GDM1 (cell line): Measurements from ENCODE around the gene DGCR8.
A peak's percentile ranks its signal among the peaks of the same experiment; 100 is the strongest.

ENCODE experiments used
- DNase-seq: peaks from one replicate; lab custom pipeline; 2025; lab: John Stamatoyannopoulos, UW

Gene DGCR8

GRCh38 chr22:20110359-20110985 lies 30.4 kb downstream of the DGCR8 start:
- DNase-seq: no peak

- DNase-seq: no peak
These were observed 31.1 kb downstream of the DGCR8 start for GRCh38 chr22:20111045-20111688.

- DNase-seq: no peak
These were observed 31.9 kb downstream of the DGCR8 start for GRCh38 chr22:20111689-20112622.

- DNase-seq: no peak
These were observed 32.8 kb downstream of the DGCR8 start for GRCh38 chr22:20112623-20113511.

- DNase-seq: no peak
These were observed 33.7 kb downstream of the DGCR8 start for GRCh38 chr22:20113551-20114310.

GRCh38 chr22:20114506-20115475 lies 34.8 kb downstream of the DGCR8 start:
- DNase-seq: no peak

GRCh38 chr22:20115691-20116375 lies 35.8 kb downstream of the DGCR8 start, which contains the start of gene RANBP1:
RANBP1 (plus strand) TSS chr22:20116104; CDS start chr22:20116185, 81 bp downstream.
- no peak for DNase-seq

GRCh38 chr22:20116376-20116950 lies 36.4 kb downstream of the DGCR8 start:
- no peak for DNase-seq

- DNase-seq: peak; percentile 98
These were observed 37.1 kb downstream of the DGCR8 start, which contains the start of gene TRMT2A for GRCh38 chr22:20116951-20117632. TRMT2A (minus strand) TSS chr22:20117226; CDS start chr22:20116906, 320 bp downstream.

- no peak for DNase-seq
These were observed 37.7 kb downstream of the DGCR8 start for GRCh38 chr22:20117633-20118299.

GRCh38 chr22:20118300-20119020 lies 38.4 kb downstream of the DGCR8 start:
- no peak for DNase-seq

GRCh38 chr22:20121856-20122415 lies 41.9 kb downstream of the DGCR8 start:
- no peak for DNase-seq

- DNase-seq: no peak
These were observed 43.5 kb downstream of the DGCR8 start for GRCh38 chr22:20123366-20124082.

GRCh38 chr22:20124083-20124787 lies 44.2 kb downstream of the DGCR8 start:
- DNase-seq: no peak
